HepG2 (cell line): Measurements from ENCODE around the gene GTF2F2.

Experiments used
- EZH2 ChIP-seq: conservative IDR thresholded peaks from 2 replicates; pipeline ENCODE4 v1.6.1; 2012; ENCODE audit warnings: mild to moderate bottlenecking, low read depth, low read length, moderate library complexity
- TAF1 ChIP-seq: sonication (generic); formaldehyde crosslinking; IDR thresholded peaks from 2 replicates; pipeline ENCODE4 v1.4.0; 2020; ENCODE audit warnings: missing genetic modification reagents

DNA sequence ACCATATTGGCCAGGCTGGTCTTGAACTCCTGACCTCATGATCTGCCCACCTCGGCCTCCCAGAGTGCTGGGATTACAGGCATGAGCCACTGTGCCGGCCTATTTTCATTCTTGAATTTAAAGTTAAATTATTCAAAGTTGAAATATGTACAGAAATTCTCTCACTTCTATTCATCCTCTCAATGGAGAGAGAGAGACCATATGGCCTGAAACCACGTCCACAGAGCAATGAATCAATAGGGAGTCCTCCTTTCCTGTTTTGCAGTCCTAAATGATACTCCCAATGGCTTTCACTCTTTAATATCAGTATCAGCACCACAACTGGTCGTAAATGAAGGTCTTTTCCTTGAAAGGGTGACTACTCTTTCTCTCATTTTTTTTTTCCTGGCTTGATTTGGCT, 111.0 kb downstream of the GTF2F2 start:
- TF ChIP-seq TAF1 (CRISPR knock-in tag) (no peak), EZH2 (no peak)
